Tibial nerve (tissue), 4 donors: ENCODE data around the gene DEFB123. TPM values are rescaled to one million over a fixed set of nuclear protein-coding genes. Genes with fewer than 3 reads are reported as not detected.

Source experiments
- DNase-seq, 2 donors: peaks; one replicate each; pipeline ENCODE4 v3.0.0-alpha.2; 2019; ENCODE audit warnings: low spot score in 2 of 2
- H3K27ac ChIP-seq, 4 donors: fragments of 200-600 bp; sonication (generic) in 3 of 4; one replicate each; pipeline ENCODE4 v1.5.1; 2017 to 2019; ENCODE audit warnings: mild to moderate bottlenecking in 1 of 4
- H3K27me3 ChIP-seq, 2 donors: fragments of 200-600 bp; sonication (generic) in 1 of 2; one replicate each; pipeline versions ENCODE4 v1.5.1 to v1.6.0; 2017 to 2019
- H3K36me3 ChIP-seq, 3 donors: fragments of 200-600 bp; sonication (generic); one replicate each; pipeline ENCODE4 v1.5.1; 2018 to 2019
- H3K4me1 ChIP-seq, 4 donors: fragments of 200-600 bp; sonication (generic) in 3 of 4; one replicate each; pipeline ENCODE4 v1.5.1; 2017 to 2019
- H3K4me3 ChIP-seq, 4 donors: fragments of 200-600 bp; sonication (generic) in 3 of 4; one replicate each; pipeline ENCODE4 v1.5.1; 2017 to 2019; ENCODE audit warnings: mild to moderate bottlenecking in 1 of 4, moderate library complexity in 1 of 4
- H3K9me3 ChIP-seq, 4 donors: fragments of 200-600 bp; sonication (generic) in 3 of 4; one replicate each; pipeline ENCODE4 v1.5.1; 2017 to 2019
- CTCF ChIP-seq, 5 experiments: fragments of 200-600 bp in 3 of 5; fragments of 450-650 bp in 2 of 5; sonication (generic) in 3 of 5; IDR thresholded peaks; one replicate each; pipeline ENCODE4 v1.5.1; 2016 to 2019; ENCODE audit warnings: antibody characterized with exemption in 5 of 5, mild to moderate bottlenecking in 3 of 5, moderate library complexity in 2 of 5
- EP300 ChIP-seq, 2 donors: sonication (generic); formaldehyde crosslinking; IDR thresholded peaks; one replicate each; pipeline ENCODE4 v1.6.1; 2017; ENCODE audit warnings: antibody characterized with exemption in 2 of 2, mild to moderate bottlenecking in 1 of 2
- POLR2A ChIP-seq, 2 donors: fragments of 450-650 bp; IDR thresholded peaks; one replicate each; pipeline ENCODE4 v1.6.1; 2017; ENCODE audit warnings: antibody characterized with exemption in 2 of 2, mild to moderate bottlenecking in 2 of 2, moderate library complexity in 2 of 2
- WGBS, 2 donors: methylation state at CpG; one replicate each; pipeline ENCODE4 v1.1.5; 2018; 5-methylcytosine and 5-hydroxymethylcytosine counted together
- total RNA-seq, 4 donors: library from RNA; depleted of rRNA; stranded (reverse); fragments of >200 nt; gene quantifications; one replicate each; pipeline ENCODE4 v1.1.0, GENCODE V29; 2016

The DEFB123 gene, protein sequence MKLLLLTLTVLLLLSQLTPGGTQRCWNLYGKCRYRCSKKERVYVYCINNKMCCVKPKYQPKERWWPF
- not detected for total RNA-seq

- DNase-seq = no peak
- no peak for TF ChIP-seq CTCF (IDR thresholded peaks at IDR 0.05)
- no peak for TF ChIP-seq POLR2A (IDR thresholded peaks at IDR 0.05)
- TF ChIP-seq EP300 (IDR thresholded peaks at IDR 0.05) = no peak
Observed at GRCh38 chr20:31440012-31440659, at the start of gene DEFB123. Gene DEFB123 (plus strand): TSS chr20:31440632. CDS start chr20:31440699, 67 bp downstream.

DNA sequence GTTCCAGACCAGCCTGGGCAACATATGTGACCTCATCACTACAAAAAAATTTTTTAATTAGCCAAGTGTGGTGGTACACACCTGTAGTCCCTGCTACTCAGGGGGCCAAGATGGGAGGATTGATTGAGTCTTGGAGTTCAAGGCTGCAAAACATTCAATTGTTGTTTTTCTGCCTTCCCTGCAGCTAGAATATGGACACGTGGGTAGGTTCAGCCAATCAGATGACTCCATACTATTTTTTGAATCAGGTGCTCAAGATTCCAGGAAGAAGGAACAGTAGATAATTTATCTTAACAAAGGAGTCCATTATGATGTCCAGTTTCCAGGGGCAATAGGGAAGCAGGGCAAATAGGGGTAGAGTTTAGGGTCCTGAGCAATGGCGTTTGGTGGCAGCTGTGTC lies 47.6 kb upstream of the DEFB123 start:
- no peak for TF ChIP-seq CTCF (IDR thresholded peaks at IDR 0.05)
- no peak for TF ChIP-seq EP300 (IDR thresholded peaks at IDR 0.05)
- TF ChIP-seq POLR2A (IDR thresholded peaks at IDR 0.05) = no peak
- WGBS, 2 donors = 64 to 71% methylated on average over 2 of the region's 2 CpGs
- no peak overlapping the region for H3K4me3 ChIP-seq
- H3K9me3 ChIP-seq = no peaks in the 10 kb centered on the region
- no peaks in the 10 kb centered on the region for H3K27me3 ChIP-seq
- H3K27ac ChIP-seq = no peak overlapping the region
- no peaks in the 10 kb centered on the region for H3K4me1 ChIP-seq
- DNase-seq = no peak
- H3K36me3 ChIP-seq = no peaks in the 10 kb centered on the region

More at GRCh38 chr20:31440012-31440659, at the start of gene DEFB123:
- no peak within 1 kb of the TSS for H3K27ac ChIP-seq
- peaks cover 0 to 4% (median 0%) of the 10 kb centered on the region in 4 donors for H3K9me3 ChIP-seq
- H3K4me3 ChIP-seq = no peak within 1 kb of the TSS
- WGBS, 2 donors = 79 to 80% methylated on average over 16 of the region's 16 CpGs
- no peaks in the 10 kb centered on the region for H3K4me1 ChIP-seq
- no peaks in the 10 kb centered on the region for H3K36me3 ChIP-seq
- H3K27me3 ChIP-seq = no peaks in the 10 kb centered on the region

GRCh38 chr20:31394900-31395299 lies 45.5 kb upstream of the DEFB123 start:
- no peaks in the 10 kb centered on the region for H3K36me3 ChIP-seq
- H3K4me3 ChIP-seq = no peak overlapping the region
- H3K27ac ChIP-seq = no peak overlapping the region
- DNase-seq = no peak
- no peaks in the 10 kb centered on the region for H3K4me1 ChIP-seq
- no peak for TF ChIP-seq POLR2A (IDR thresholded peaks at IDR 0.05)
- no peaks in the 10 kb centered on the region for H3K27me3 ChIP-seq
- no peaks in the 10 kb centered on the region for H3K9me3 ChIP-seq
- 45 to 51% methylated on average over 3 of the region's 3 CpGs for WGBS, 2 donors

DNA sequence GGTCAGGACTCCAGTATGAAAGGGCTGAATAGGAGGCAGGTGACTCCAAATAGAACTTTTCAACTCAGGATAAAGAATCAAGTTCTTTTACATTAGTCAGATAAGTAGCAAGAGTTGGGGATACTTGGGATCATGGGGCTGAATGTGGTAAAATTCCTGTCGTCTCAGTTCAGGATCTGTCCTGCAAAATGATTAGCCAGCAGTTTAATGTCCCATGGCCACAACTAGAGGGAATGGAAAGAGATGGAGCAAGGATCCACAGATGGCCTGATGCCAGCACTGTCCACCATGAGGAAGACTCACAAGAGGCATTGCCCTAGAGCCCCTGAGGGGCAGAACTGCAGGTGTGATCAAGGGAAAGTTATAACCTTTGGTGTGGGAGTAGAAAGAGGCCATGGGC lies 36.5 kb upstream of the DEFB123 start:
- no peak for TF ChIP-seq CTCF (IDR thresholded peaks at IDR 0.05)
- TF ChIP-seq POLR2A (IDR thresholded peaks at IDR 0.05) = no peak
- no peak for TF ChIP-seq EP300 (IDR thresholded peaks at IDR 0.05)
- DNase-seq = no peak
- Histone ChIP-seq H3K9me3 (peaks cover 0 to 3% (median 0%) of the 10 kb centered on the region in 4 donors), H3K27me3 (no peaks in the 10 kb centered on the region), H3K4me3 (no peak overlapping the region), H3K4me1 (no peaks in the 10 kb centered on the region), H3K36me3 (no peaks in the 10 kb centered on the region), H3K27ac (no peak overlapping the region)
- WGBS, 2 donors = 53 to 74% methylated on average over 1 of the region's 1 CpG

DNA sequence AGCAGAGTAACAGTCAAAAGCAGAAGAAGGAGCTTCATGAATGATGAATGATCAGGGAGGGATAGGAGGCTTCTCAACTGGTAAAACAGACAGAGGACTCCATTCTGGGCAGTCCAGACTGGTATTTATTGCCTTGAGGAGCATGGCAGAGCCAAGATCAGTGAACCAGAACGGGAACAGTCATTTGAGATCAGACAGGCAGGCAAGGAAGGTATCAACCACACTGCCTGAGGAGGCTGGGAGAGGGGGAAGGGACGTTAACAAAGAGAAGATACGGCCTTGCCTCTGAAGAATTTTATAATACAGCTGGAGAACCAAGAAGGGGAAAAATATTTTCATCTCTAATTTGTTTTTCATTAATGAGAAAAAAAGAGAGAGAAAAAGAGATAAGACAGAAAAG lies 34.3 kb upstream of the DEFB123 start, which contains the start of gene DEFB121:
Gene DEFB121 (minus strand): TSS at position 101 of the 400 bp plus-strand sequence. CDS start 63 bp downstream, at position 38.
- Histone ChIP-seq H3K9me3 (peaks cover 0 to 3% (median 0%) of the 10 kb centered on the region in 4 donors), H3K27ac (no peak within 1 kb of the TSS), H3K27me3 (no peaks in the 10 kb centered on the region), H3K36me3 (no peaks in the 10 kb centered on the region), H3K4me3 (no peak within 1 kb of the TSS), H3K4me1 (no peaks in the 10 kb centered on the region)
- no peak for TF ChIP-seq EP300 (IDR thresholded peaks at IDR 0.05)
- TF ChIP-seq CTCF (IDR thresholded peaks at IDR 0.05) = no peak
- TF ChIP-seq POLR2A (IDR thresholded peaks at IDR 0.05) = no peak
- DNase-seq = no peak
- 33 to 38% methylated on average over 3 of the region's 3 CpGs for WGBS, 2 donors
